IMR-90 (cell line): ENCODE data around the gene EBI3.

ENCODE experiments used
- BHLHE40 ChIP-seq: fragments of 150-350 bp; IDR thresholded peaks from 2 replicates; pipeline ENCODE4 v1.6.1; 2016; ENCODE audit warnings: mild to moderate bottlenecking, low read depth, low read length
- CEBPB ChIP-seq: IDR thresholded peaks from 2 replicates; pipeline ENCODE4 v1.6.1; 2012; ENCODE audit warnings: low read depth, low read length, improper control_type of control experiment
- CTCF ChIP-seq: conservative IDR thresholded peaks from 2 replicates; pipeline ENCODE4 v1.5.1; 2012; ENCODE audit warnings: mild to moderate bottlenecking, low read depth, low read length, improper control_type of control experiment
- ELK1 ChIP-seq: fragments of 150-350 bp; IDR thresholded peaks from 2 replicates; pipeline ENCODE4 v1.6.1; 2016; ENCODE audit warnings: low read depth, mild to moderate bottlenecking, low read length, moderate library complexity, borderline replicate concordance
- FOS ChIP-seq: fragments of 150-350 bp; IDR thresholded peaks from 2 replicates; pipeline ENCODE4 v1.6.1; 2016; ENCODE audit warnings: low read depth, low read length
- MAZ ChIP-seq: IDR thresholded peaks from 2 replicates; pipeline ENCODE4 v1.6.1; 2012; ENCODE audit warnings: low read depth, mild to moderate bottlenecking, low read length, improper control_type of control experiment, moderate library complexity, borderline replicate concordance
- POLR2A ChIP-seq: IDR thresholded peaks from 2 replicates; pipeline ENCODE4 v1.6.1; 2012; ENCODE audit warnings: mild to moderate bottlenecking, low read depth, low read length
- RAD21 ChIP-seq: IDR thresholded peaks from 2 replicates; pipeline ENCODE4 v1.6.1; 2012; ENCODE audit warnings: low read length, improper control_type of control experiment
- RCOR1 ChIP-seq: IDR thresholded peaks from 2 replicates; pipeline ENCODE4 v1.6.1; 2012; ENCODE audit warnings: mild to moderate bottlenecking, low read length, improper control_type of control experiment; ENCODE audit not compliant: insufficient replicate concordance
- RFX5 ChIP-seq: IDR thresholded peaks from 2 replicates; pipeline ENCODE4 v1.8.0; 2012; ENCODE audit warnings: low read depth, mild to moderate bottlenecking, low read length, moderate library complexity
- SMC3 ChIP-seq: fragments of 150-350 bp; IDR thresholded peaks from 2 replicates; pipeline ENCODE4 v1.6.1; 2016; ENCODE audit warnings: low read depth, mild to moderate bottlenecking, antibody characterized with exemption, low read length, moderate library complexity
- USF2 ChIP-seq: fragments of 150-350 bp; IDR thresholded peaks from 2 replicates; pipeline ENCODE4 v1.6.1; 2017; ENCODE audit warnings: mild to moderate bottlenecking, antibody characterized with exemption, low read length, low read depth

DNA sequence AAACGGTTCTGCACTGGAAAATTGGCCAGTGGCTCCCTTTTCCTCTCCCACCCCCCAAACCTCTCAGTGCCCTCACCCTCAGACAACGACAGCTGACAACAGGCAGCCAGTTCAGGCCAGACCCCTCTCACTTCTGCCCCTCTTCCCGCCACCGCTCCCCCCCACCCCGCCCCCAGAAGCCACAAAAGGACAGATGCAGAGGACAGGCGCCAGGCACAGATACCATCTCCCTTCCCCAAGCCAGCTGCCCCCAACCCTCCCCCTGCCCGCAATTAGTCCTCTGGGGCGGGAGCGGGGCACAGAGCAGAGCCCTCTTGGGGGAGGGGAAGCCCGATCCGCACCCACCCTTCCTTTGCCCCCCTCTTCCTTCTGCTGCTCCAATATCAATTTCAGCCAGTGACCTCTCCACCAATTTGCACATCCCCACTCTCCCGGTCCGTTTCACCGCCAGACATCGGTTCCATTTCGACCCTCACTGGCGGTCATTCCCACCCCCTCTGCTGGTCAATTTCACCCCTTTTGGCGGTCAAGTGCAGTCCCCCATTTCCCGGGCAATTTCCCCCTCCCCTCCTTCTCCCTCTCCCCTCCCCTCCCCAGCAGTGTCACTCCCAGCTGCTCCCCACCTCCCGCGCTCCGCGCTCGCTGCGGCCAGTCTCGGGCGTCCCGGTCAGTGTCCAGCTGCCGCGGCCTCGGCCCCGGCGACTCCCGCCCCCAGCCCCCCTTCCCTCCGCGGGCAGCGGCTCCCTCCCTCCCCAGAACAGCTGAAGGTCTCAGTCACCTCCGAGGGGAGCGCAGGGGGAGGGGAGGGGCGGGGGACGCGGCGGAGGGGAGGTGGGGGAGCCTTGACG is 49.3 kb downstream of the EBI3 start, which contains the start of gene SHD:
- TF ChIP-seq CTCF: no peak
- no peak for TF ChIP-seq POLR2A
- no peak for TF ChIP-seq SMC3
- no peak for TF ChIP-seq CEBPB
- no peak for TF ChIP-seq RAD21
- no peak for TF ChIP-seq MAZ
- TF ChIP-seq USF2: no peak
- no peak for TF ChIP-seq BHLHE40
- TF ChIP-seq RCOR1: no peak
- no peak for TF ChIP-seq RFX5
- no peak for TF ChIP-seq ELK1
- no peak for TF ChIP-seq FOS
